VCaP (cell line): Measurements from ENCODE around the gene D2HGDH.
"Not testable (repeated sequence)": the region's sequence is repeated elsewhere in the genome, so short reads cannot be mapped to it uniquely, and the experiment has no call there.

ENCODE experiments used
- H3K27ac ChIP-seq: fragments of 450-650 bp; 2 replicates; pipeline ENCODE4 v1.5.1; 2017
- CTCF ChIP-seq: fragments of 450-650 bp; conservative IDR thresholded peaks from 2 replicates; pipeline ENCODE4 v1.5.1; 2017; ENCODE audit warnings: mild to moderate bottlenecking, moderate library complexity

The D2HGDH gene

GRCh38 chr2:241799522-241800197 is 65.2 kb downstream of the D2HGDH start:
- TF ChIP-seq CTCF, result no peak

GRCh38 chr2:241800198-241800903 is 65.9 kb downstream of the D2HGDH start:
- not testable (repeated sequence) for H3K27ac ChIP-seq

More at GRCh38 chr2:241799522-241800197, 65.2 kb downstream of the D2HGDH start:
- no peak overlapping the region for H3K27ac ChIP-seq

GRCh38 chr2:241801611-241802420 is 67.4 kb downstream of the D2HGDH start:
- TF ChIP-seq CTCF, result no peak
- H3K27ac ChIP-seq, result no peak overlapping the region

- no peak for TF ChIP-seq CTCF
- H3K27ac ChIP-seq, result no peak overlapping the region
Observed at GRCh38 chr2:241802421-241803318, 68.2 kb downstream of the D2HGDH start.

- peak overlapping the region; percentile 49; the same call in 1 of the 2 replicates for H3K27ac ChIP-seq
- TF ChIP-seq CTCF, result no peak
Observed at GRCh38 chr2:241803387-241804325, 69.2 kb downstream of the D2HGDH start.

GRCh38 chr2:241804326-241805229 is 70.1 kb downstream of the D2HGDH start:
- TF ChIP-seq CTCF, result no peak
- peak overlapping the region; percentile 49; the same call in 1 of the 2 replicates for H3K27ac ChIP-seq

GRCh38 chr2:241806217-241806616 is 71.8 kb downstream of the D2HGDH start:
- not testable (repeated sequence) for H3K27ac ChIP-seq
